ENCODE data around the gene CTNND2.

- no peak for TF ChIP-seq CTCF (IDR thresholded peaks at IDR 0.05)
- no peak for TF ChIP-seq POLR2A (IDR thresholded peaks at IDR 0.05)
Measured at GRCh38 chr5:11809407-11809806, 94.8 kb downstream of the CTNND2 start.
